GM12878 (cell line): ENCODE measurements around the gene C15orf61. TPM values are rescaled to one million over a fixed set of nuclear protein-coding genes. Genes with fewer than 3 reads are reported as not detected.

Source experiments
- BRCA1 ChIP-seq: IDR thresholded peaks from 2 replicates; pipeline ENCODE4 v1.6.1; 2011; ENCODE audit warnings: low read depth, low read length, improper control_type of control experiment
- DPF2 ChIP-seq: fragments of 450-650 bp; IDR thresholded peaks from 2 replicates; pipeline ENCODE4 v1.6.1; 2017; ENCODE audit warnings: mild to moderate bottlenecking
- ESRRA ChIP-seq: IDR thresholded peaks from 2 replicates; pipeline ENCODE4 v1.6.1; 2012; ENCODE audit warnings: mild to moderate bottlenecking, low read length, improper control_type of control experiment
- ETV6 ChIP-seq, 2 experiments: fragments of 450-650 bp in 1 of 2; IDR thresholded peaks in 1 of 2; conservative IDR thresholded peaks in 1 of 2; 2 replicates each; pipeline ENCODE4 v1.6.1; 2014; ENCODE audit warnings: antibody characterized with exemption in 1 of 2, borderline replicate concordance in 1 of 2, low read depth in 1 of 2, mild to moderate bottlenecking in 1 of 2, moderate library complexity in 1 of 2
- EZH2 ChIP-seq: IDR thresholded peaks from 2 replicates; pipeline ENCODE4 v1.6.1; 2012; ENCODE audit warnings: low read depth, mild to moderate bottlenecking, control low read depth, inconsistent platforms, low read length, borderline replicate concordance; ENCODE audit not compliant: control insufficient read depth
- HSF1 ChIP-seq: fragments of 150-350 bp; IDR thresholded peaks from 2 replicates; pipeline ENCODE4 v1.6.1; 2014; ENCODE audit warnings: mild to moderate bottlenecking, low read depth, low read length
- IKZF1 ChIP-seq: fragments of 450-650 bp; conservative IDR thresholded peaks from 2 replicates; pipeline ENCODE4 v1.6.1; 2017; ENCODE audit warnings: antibody characterized with exemption, mild to moderate bottlenecking
- KLF5 ChIP-seq: fragments of 450-650 bp; IDR thresholded peaks from 2 replicates; pipeline ENCODE4 v1.6.1; 2014; ENCODE audit warnings: mild to moderate bottlenecking; ENCODE audit not compliant: partially characterized antibody
- MEF2B ChIP-seq: fragments of 450-650 bp; IDR thresholded peaks from 2 replicates; pipeline ENCODE4 v1.6.1; 2018; ENCODE audit warnings: mild to moderate bottlenecking, moderate library complexity; ENCODE audit not compliant: partially characterized antibody, poor library complexity, severe bottlenecking
- PML ChIP-seq: IDR thresholded peaks from 2 replicates; pipeline ENCODE4 v1.6.1; 2012; ENCODE audit warnings: low read length, inconsistent platforms
- POLR2A ChIP-seq: IDR thresholded peaks from 2 replicates; pipeline ENCODE4 v1.6.1; 2011; ENCODE audit warnings: low read depth, mild to moderate bottlenecking, low read length
- RB1 ChIP-seq: fragments of 450-650 bp; formaldehyde crosslinking; IDR thresholded peaks from 2 replicates; pipeline ENCODE4 v1.6.1; 2017; ENCODE audit warnings: mild to moderate bottlenecking, borderline replicate concordance
- SMAD1 ChIP-seq: fragments of 450-650 bp; IDR thresholded peaks from 2 replicates; pipeline ENCODE4 v1.6.1; 2018; ENCODE audit warnings: mild to moderate bottlenecking, low read depth; ENCODE audit not compliant: partially characterized antibody
- SP1 ChIP-seq: IDR thresholded peaks from one replicate; pipeline ENCODE4 v1.6.1; 2011; ENCODE audit warnings: low read depth, low read length
- SREBF1 ChIP-seq: IDR thresholded peaks from 2 replicates; pipeline ENCODE4 v1.6.1; 2012; ENCODE audit warnings: mild to moderate bottlenecking, low read length
- STAT1 ChIP-seq: fragments of 450-650 bp; conservative IDR thresholded peaks from 2 replicates; pipeline ENCODE4 v1.6.1; 2014; ENCODE audit warnings: antibody characterized with exemption, mild to moderate bottlenecking
- TBL1XR1 ChIP-seq: IDR thresholded peaks from 2 replicates; pipeline ENCODE4 v1.6.1; 2012; ENCODE audit warnings: low read depth, low read length, improper control_type of control experiment
- TCF7 ChIP-seq: IDR thresholded peaks from 2 replicates; pipeline ENCODE4 v1.6.1; 2014; ENCODE audit warnings: antibody characterized with exemption, borderline replicate concordance
- USF2 ChIP-seq: IDR thresholded peaks from 2 replicates; pipeline ENCODE4 v1.6.1; 2011; ENCODE audit warnings: low read depth, low read length, improper control_type of control experiment, borderline replicate concordance
- ZBTB4 ChIP-seq: fragments of 450-650 bp; formaldehyde crosslinking; IDR thresholded peaks from 2 replicates; pipeline ENCODE4 v1.4.0; 2022; ENCODE audit warnings: mild to moderate bottlenecking, moderate library complexity
- ZNF207 ChIP-seq: fragments of 450-650 bp; IDR thresholded peaks from 2 replicates; pipeline ENCODE4 v1.6.1; 2014; ENCODE audit warnings: antibody characterized with exemption, mild to moderate bottlenecking, borderline replicate concordance
- ZNF217 ChIP-seq: fragments of 450-650 bp; IDR thresholded peaks from 2 replicates; pipeline ENCODE4 v1.6.1; 2017; ENCODE audit warnings: antibody characterized with exemption, mild to moderate bottlenecking
- polyA plus RNA-seq, 11 experiments: library from polyadenylated mRNA; depleted of rRNA in 4 of 11; unstranded in 6 of 11; stranded (reverse) in 5 of 11; fragments of >200 nt; fragmentation: Nextera tagmentation in 4 of 11; fragmentation: Illumina TruSeq in 1 of 11; extraction: Ambion mirVana in 4 of 11; extraction: Trizol in 1 of 11; gene quantifications; 1 replicate in 1 of 11; 2 replicates in 10 of 11; pipeline versions ENCODE4 v1.2.1 to v1.2.3, GENCODE V29; 2011 to 2016; ENCODE audit warnings: inconsistent platforms in 2 of 11, missing spikeins in 2 of 11, low read depth in 1 of 11
- total RNA-seq, 4 experiments: library from RNA; depleted of rRNA in 3 of 4; stranded (reverse); fragments of >200 nt in 3 of 4; fragmentation: Illumina TruSeq in 1 of 4; extraction: Trizol in 1 of 4; gene quantifications; 2 replicates each; pipeline versions ENCODE4 v1.2.1 to v1.2.3, GENCODE V29; 2013 to 2021
- TF ChIP-seq, protein P1 (sequence below): fragments of 450-650 bp; IDR thresholded peaks from 2 replicates; pipeline ENCODE4 v1.6.1; 2017; ENCODE audit warnings: borderline replicate concordance

The C15orf61 gene
- total and polyA plus RNA-seq, 10 of the 15 experiments (the other 5 are each of a cell fraction or from before 2014, with no cell fraction given) = 1.4 to 8.7 (median 4.3) TPM

DNA sequence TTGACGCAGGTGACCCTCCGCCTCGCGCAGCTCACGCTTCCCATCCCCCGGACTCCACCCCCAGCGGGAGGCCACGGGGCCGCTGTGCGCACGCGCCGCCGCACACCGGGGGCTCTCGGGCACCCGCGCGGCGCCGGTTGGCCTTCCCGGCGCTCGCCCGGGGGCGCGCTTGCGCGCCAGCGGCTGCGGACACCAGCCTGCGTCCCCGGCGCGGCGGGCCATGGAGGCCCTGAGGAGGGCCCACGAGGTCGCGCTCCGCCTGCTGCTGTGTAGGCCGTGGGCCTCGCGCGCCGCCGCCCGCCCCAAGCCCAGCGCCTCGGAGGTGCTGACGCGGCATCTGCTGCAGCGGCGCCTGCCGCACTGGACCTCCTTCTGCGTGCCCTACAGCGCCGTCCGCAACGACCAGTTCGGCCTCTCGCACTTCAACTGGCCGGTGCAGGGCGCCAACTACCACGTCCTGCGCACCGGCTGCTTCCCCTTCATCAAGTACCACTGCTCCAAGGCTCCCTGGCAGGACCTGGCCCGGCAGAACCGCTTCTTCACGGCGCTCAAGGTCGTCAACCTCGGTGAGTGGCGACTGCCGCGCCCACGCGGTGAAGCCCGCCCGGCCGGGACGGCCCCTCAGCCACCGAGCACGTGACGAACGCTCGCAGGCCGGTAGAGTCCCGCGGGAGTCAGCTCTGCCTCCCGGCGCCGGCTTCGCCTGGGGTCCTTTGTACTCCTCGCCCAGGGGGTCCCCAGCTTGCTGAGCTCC, at the start of gene C15orf61 (continued):
- TF ChIP-seq ETV6 (conservative IDR thresholded peaks at IDR 0.05 in 1 of 2, IDR thresholded peaks at IDR 0.05 in 1 of 2; ENCODE audit: borderline replicate concordance in 1 of 2, low read depth in 1 of 2) (no peak), KLF5 (peak; percentile 75), POLR2A (peak; percentile 88), ZNF207 (peak; percentile 69), SMAD1 (peak; percentile 43), TCF7 (no peak), ZNF217 (peak; percentile 54), ZBTB4 (CRISPR knock-in tag) (no peak), BRCA1 (0 out of 2 replicates have a peak, but pooled peaks have one; percentile 37), PML (peak; percentile 57; the same call in 1 of the 2 replicates), STAT1 (no peak), MEF2B (peak; percentile 70), ESRRA (no peak), SREBF1 (no peak), USF2 (peak; percentile 68), EZH2 (no peak), HSF1 (no peak), IKZF1 (peak; percentile 87), DPF2 (peak; percentile 94), RB1 (no peak; the same call in 1 of the 2 replicates), SP1 (peak; percentile 9), TBL1XR1 (no peak)
- TF ChIP-seq, protein P1, sequence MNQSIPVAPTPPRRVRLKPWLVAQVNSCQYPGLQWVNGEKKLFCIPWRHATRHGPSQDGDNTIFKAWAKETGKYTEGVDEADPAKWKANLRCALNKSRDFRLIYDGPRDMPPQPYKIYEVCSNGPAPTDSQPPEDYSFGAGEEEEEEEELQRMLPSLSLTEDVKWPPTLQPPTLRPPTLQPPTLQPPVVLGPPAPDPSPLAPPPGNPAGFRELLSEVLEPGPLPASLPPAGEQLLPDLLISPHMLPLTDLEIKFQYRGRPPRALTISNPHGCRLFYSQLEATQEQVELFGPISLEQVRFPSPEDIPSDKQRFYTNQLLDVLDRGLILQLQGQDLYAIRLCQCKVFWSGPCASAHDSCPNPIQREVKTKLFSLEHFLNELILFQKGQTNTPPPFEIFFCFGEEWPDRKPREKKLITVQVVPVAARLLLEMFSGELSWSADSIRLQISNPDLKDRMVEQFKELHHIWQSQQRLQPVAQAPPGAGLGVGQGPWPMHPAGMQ = no peak
